GM12878 (cell line): ENCODE results near the gene UTS2R.

Experiments
- POLR2A ChIP-seq: IDR thresholded peaks from 2 replicates; pipeline ENCODE4 v1.6.1; 2011; ENCODE audit warnings: low read depth, mild to moderate bottlenecking, low read length
- POLR2AphosphoS2 ChIP-seq: IDR thresholded peaks from 2 replicates; pipeline ENCODE4 v1.6.1; 2011; ENCODE audit warnings: low read depth, mild to moderate bottlenecking, low read length, improper control_type of control experiment, moderate library complexity
- RAD21 ChIP-seq: IDR thresholded peaks from 2 replicates; pipeline ENCODE4 v1.6.1; 2011; ENCODE audit warnings: mild to moderate bottlenecking, low read depth, low read length, moderate library complexity; ENCODE audit not compliant: insufficient read depth
- RFX5 ChIP-seq: IDR thresholded peaks from 2 replicates; pipeline ENCODE4 v1.6.1; 2011; ENCODE audit warnings: low read depth, low read length, improper control_type of control experiment
- SIN3A ChIP-seq: IDR thresholded peaks from 2 replicates; pipeline ENCODE4 v1.6.1; 2012; ENCODE audit warnings: low read depth, low read length, improper control_type of control experiment
- TCF3 ChIP-seq: IDR thresholded peaks from 2 replicates; pipeline ENCODE4 v1.6.1; 2012; ENCODE audit warnings: low read depth, mild to moderate bottlenecking, low read length, borderline replicate concordance; ENCODE audit not compliant: insufficient read depth
- YY1 ChIP-seq: IDR thresholded peaks from 2 replicates; pipeline ENCODE4 v1.6.1; 2011; ENCODE audit warnings: low read depth, mild to moderate bottlenecking, low read length
- TF ChIP-seq, protein P1 (sequence below): fragments of 450-650 bp; IDR thresholded peaks from 2 replicates; pipeline ENCODE4 v1.6.1; 2018; ENCODE audit warnings: borderline replicate concordance, mild to moderate bottlenecking; ENCODE audit not compliant: partially characterized antibody
- TF ChIP-seq, protein P2 (sequence below), 3 experiments: IDR thresholded peaks in 2 of 3; conservative IDR thresholded peaks in 1 of 3; 2 replicates each; pipeline ENCODE4 v1.5.1; 2011; ENCODE audit warnings: low read depth in 3 of 3, low read length in 3 of 3, mild to moderate bottlenecking in 3 of 3, control low read depth in 2 of 3, moderate library complexity in 2 of 3, inconsistent platforms in 1 of 3, mixed read lengths in 1 of 3; ENCODE audit not compliant: control insufficient read depth in 2 of 3, insufficient read depth in 1 of 3; ENCODE audit errors: extremely low read depth in 1 of 3

DNA sequence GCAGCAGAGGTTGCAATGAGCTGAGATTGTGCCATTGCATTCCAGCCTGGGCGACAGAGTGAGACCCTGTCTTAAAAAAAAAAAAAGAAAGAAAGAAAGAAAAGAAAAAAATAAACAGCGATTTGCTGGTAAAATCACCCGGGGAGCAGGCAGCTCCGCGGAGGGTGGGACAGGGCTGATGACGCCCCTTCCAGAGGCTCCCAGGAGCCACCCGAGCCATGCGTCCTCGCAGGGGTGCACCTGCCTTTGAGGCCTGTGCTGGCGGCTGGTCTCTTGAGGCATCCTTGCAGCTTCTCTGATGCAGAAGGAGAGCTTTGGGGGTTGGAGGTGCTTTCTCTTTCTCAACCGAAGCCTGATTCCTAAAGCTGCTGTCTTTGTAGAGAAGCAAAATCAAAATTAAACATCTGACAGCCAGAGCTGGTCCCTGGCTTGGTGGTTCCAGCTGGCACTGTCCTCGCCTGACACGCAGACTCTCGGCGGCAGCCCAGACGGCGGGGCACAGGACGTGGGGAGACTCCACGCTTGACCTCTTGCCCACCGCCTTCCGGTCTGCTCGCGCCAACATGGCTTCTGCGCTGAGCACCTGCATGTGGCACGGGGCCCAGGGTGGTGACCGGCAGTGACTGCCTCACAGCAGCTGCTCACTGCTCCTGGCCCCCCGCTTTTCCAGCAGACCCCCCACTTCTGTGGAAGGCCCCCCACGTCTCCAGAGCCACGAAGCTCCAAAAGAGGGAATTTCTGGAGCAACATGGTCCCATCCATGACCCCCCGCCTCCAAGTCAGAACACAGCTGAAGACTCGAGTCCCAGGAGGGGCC lies 6.6 kb downstream of the UTS2R start:
- TF ChIP-seq RFX5 (no peak), POLR2AphosphoS2 (no peak), POLR2A (no peak), RAD21 (no peak), TCF3 (no peak), YY1 (no peak), SIN3A (no peak)
- TF ChIP-seq, protein P1, sequence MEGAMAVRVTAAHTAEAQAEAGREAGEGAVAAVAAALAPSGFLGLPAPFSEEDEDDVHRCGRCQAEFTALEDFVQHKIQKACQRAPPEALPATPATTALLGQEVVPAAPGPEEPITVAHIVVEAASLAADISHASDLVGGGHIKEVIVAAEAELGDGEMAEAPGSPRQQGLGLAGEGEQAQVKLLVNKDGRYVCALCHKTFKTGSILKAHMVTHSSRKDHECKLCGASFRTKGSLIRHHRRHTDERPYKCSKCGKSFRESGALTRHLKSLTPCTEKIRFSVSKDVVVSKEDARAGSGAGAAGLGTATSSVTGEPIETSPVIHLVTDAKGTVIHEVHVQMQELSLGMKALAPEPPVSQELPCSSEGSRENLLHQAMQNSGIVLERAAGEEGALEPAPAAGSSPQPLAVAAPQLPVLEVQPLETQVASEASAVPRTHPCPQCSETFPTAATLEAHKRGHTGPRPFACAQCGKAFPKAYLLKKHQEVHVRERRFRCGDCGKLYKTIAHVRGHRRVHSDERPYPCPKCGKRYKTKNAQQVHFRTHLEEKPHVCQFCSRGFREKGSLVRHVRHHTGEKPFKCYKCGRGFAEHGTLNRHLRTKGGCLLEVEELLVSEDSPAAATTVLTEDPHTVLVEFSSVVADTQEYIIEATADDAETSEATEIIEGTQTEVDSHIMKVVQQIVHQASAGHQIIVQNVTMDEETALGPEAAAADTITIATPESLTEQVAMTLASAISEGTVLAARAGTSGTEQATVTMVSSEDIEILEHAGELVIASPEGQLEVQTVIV = no peak
- TF ChIP-seq, protein P2, sequence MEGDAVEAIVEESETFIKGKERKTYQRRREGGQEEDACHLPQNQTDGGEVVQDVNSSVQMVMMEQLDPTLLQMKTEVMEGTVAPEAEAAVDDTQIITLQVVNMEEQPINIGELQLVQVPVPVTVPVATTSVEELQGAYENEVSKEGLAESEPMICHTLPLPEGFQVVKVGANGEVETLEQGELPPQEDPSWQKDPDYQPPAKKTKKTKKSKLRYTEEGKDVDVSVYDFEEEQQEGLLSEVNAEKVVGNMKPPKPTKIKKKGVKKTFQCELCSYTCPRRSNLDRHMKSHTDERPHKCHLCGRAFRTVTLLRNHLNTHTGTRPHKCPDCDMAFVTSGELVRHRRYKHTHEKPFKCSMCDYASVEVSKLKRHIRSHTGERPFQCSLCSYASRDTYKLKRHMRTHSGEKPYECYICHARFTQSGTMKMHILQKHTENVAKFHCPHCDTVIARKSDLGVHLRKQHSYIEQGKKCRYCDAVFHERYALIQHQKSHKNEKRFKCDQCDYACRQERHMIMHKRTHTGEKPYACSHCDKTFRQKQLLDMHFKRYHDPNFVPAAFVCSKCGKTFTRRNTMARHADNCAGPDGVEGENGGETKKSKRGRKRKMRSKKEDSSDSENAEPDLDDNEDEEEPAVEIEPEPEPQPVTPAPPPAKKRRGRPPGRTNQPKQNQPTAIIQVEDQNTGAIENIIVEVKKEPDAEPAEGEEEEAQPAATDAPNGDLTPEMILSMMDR (IDR thresholded peaks at IDR 0.05 in 2 of 3, conservative IDR thresholded peaks at IDR 0.05 in 1 of 3; ENCODE audit: control insufficient read depth in 2 of 3, extremely low read depth in 1 of 3, insufficient read depth in 1 of 3, low read depth in 3 of 3, low read length in 3 of 3) = no peak
